Upper lobe of right lung (tissue), 1 donor: Measurements from ENCODE around the gene NUCKS1. TPM values are rescaled to one million over a fixed set of nuclear protein-coding genes. Genes with fewer than 3 reads are reported as not detected.
A peak's percentile ranks its signal among the peaks of the same experiment; 100 is the strongest.

Experiments used
- ATAC-seq: fragments of 200-7000 bp; cut with Tn5 transposase; one replicate; pipeline ENCODE4 v1.9.1; 2020; ENCODE audit warnings: mild to moderate bottlenecking, moderate library complexity
- DNase-seq: peaks from one replicate; pipeline ENCODE4 v3.0.0-alpha.2; 2020
- H3K27ac ChIP-seq: fragments of 200-600 bp; one replicate; pipeline ENCODE4 v1.8.0; 2022
- H3K27me3 ChIP-seq: fragments of 200-600 bp; one replicate; pipeline ENCODE4 v1.8.0; 2022; ENCODE audit warnings: mild to moderate bottlenecking
- H3K36me3 ChIP-seq: fragments of 200-600 bp; one replicate; pipeline ENCODE4 v1.8.0; 2022
- H3K4me1 ChIP-seq: fragments of 200-600 bp; one replicate; pipeline ENCODE4 v1.8.0; 2022
- H3K4me3 ChIP-seq: fragments of 200-600 bp; one replicate; pipeline ENCODE4 v1.8.0; 2022; ENCODE audit warnings: mild to moderate bottlenecking
- H3K9me3 ChIP-seq: fragments of 200-600 bp; one replicate; pipeline ENCODE4 v1.8.0; 2022
- intact Hi-C: fragments of 100-400 bp; cut with DNase I; formaldehyde crosslinking; loops from one replicate; pipeline ENCODE4 v1.11.0; 2022
- total RNA-seq: library from RNA; stranded (reverse); fragmentation: NEBNext Ultra II Directional; extraction: Animal tissue kit (Norgen Biotek cat#: 25700); gene quantifications from one replicate; pipeline ENCODE4 v1.2.1, GENCODE V29; 2021
- TF ChIP-seq, protein P1 (sequence below): fragments of 200-600 bp; IDR thresholded peaks from one replicate; pipeline ENCODE4 v1.8.0; 2022; ENCODE audit warnings: antibody characterized with exemption
- donor health status: DM: no; HTN: yes; CAD: no; lungs with severe emphysema.

Gene NUCKS1
- total RNA-seq, 1 donor from 2014 or later = 117 TPM

DNA sequence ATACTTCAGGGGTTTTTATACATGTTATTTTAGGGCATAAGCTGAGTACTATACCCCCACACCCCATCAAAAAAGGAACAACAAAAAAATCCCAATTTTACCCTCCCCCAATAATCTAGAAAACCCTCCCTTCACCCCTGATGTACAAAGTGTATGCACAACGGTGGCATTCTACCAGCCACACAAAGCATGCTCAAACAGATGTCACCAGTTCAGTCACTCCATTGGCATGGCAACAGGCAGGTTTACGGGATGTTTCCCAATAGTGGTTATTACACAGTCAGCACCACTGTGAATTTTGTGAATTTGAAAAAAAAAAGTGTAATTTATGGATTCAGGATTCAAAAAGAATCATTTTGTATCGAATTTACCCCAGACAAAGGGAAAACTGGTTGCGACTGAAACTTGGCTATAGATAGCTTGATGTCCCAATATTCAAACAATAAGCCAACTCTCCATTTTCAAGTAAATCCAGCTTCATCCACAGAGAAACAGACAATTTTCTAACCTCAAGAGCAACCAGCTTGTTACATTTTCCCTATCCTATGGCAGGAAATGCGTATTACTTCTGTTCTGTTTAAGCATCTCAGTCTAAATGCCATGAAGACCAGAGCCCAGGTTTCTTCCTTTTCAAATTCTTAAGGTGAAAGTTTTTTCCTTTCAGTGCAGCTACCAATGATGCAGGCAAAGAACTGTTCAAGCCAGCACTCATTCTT, 35.6 kb downstream of the NUCKS1 start:
- TF ChIP-seq, protein P1, sequence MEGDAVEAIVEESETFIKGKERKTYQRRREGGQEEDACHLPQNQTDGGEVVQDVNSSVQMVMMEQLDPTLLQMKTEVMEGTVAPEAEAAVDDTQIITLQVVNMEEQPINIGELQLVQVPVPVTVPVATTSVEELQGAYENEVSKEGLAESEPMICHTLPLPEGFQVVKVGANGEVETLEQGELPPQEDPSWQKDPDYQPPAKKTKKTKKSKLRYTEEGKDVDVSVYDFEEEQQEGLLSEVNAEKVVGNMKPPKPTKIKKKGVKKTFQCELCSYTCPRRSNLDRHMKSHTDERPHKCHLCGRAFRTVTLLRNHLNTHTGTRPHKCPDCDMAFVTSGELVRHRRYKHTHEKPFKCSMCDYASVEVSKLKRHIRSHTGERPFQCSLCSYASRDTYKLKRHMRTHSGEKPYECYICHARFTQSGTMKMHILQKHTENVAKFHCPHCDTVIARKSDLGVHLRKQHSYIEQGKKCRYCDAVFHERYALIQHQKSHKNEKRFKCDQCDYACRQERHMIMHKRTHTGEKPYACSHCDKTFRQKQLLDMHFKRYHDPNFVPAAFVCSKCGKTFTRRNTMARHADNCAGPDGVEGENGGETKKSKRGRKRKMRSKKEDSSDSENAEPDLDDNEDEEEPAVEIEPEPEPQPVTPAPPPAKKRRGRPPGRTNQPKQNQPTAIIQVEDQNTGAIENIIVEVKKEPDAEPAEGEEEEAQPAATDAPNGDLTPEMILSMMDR = no peak
- intact Hi-C loops = loop anchor here (10.0 kb wide), 2 partner anchors 50 to 120 kb away; no protein-coding TSS in a partner anchor
- Histone ChIP-seq H3K27ac (no peak overlapping the region), H3K27me3 (no peaks in the 10 kb centered on the region), H3K9me3 (no peaks in the 10 kb centered on the region), H3K4me1 (no peaks in the 10 kb centered on the region), H3K4me3 (no peak overlapping the region), H3K36me3 (peaks cover 40% of the 10 kb centered on the region)
- no peak for DNase-seq
- ATAC-seq = peak; percentile 49

DNA sequence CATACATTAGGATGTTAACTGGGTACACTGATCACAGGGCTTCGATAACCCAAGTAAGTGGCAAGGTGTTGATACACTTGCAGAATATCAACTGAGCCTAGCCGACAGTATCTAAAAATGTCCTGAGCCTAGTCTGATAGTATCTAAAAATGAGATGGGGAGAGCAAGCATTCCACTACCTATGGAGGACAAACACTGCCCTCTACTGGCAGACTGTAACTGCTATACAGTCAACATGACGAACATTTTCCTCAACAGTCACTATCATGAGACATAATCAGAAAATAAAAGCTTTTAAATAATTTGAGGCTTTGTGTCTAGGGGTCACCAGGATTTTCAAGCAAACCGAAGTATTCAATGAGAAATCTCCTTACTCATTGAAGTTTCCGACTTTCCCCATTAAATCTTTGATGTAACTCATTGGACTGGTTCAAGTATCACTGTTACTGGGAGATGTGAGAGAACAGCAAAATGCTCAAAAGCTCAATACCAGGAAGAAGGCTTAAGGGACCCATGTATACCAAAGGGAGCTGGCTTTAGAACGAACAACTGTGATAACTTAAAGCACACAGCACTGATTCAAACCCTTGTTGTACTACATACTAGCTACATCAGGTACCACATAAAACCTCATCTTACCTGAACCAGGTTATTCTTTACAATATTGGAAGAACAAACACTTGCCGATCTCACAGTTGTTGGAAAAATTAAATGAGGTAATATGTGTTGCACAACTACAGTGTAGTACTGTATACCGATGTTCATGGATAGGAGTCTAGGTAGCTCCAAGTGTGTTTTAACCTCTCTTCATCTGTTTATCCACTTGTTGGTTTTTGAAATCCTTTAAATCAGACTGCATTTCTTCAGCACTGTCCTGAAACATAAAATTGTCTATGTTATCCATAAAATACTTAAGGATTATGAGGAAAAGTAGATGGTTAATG, 38.6 kb downstream of the NUCKS1 start:
- H3K4me1 ChIP-seq = peaks cover 8% of the 10 kb centered on the region
- no peak for DNase-seq

DNA sequence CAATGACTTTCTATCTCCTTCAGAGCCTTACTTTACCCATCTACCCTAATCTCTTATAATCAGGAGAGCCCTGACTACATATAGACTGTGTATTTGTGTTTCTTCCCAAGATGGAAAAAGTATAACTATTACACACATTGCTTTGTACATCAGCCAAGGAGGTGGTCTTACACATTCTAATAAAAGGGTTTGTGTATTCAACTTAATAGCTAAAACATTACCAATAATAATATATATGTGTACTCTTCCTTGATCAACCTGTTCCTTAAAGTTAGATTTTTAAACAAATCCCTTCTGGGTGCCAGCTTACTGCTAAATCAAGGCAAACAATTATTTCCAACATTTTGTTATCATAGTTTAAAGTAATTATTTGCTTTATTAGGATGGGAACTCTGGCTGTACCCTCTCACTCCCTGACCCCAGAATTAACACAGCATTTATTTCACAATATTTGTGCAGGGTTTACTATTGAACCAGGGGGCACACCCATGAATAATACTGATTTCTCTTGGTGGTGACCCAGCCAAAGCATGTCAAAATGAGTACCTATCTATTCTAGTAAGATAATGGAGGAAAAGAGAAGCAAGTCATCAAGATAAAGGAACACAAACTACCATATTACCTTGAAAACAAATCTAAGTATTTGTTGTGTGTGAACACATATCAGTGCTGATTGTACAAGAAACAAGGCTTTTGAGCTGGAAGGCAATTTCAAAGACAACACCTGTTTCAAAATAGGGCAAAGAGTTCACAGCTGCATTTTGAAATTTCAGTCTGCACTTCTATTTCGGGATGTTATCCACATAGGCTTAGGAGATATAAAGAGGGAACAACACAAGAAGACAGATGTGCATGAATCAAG, 39.5 kb downstream of the NUCKS1 start:
- intact Hi-C loops = loop anchor here (10.0 kb wide), 2 partner anchors 46 to 116 kb away; no protein-coding TSS in a partner anchor
- H3K36me3 ChIP-seq = peaks cover 4% of the 10 kb centered on the region
- H3K27me3 ChIP-seq = no peaks in the 10 kb centered on the region
- no peak for DNase-seq
- H3K9me3 ChIP-seq = no peaks in the 10 kb centered on the region
- TF ChIP-seq, protein P1 = no peak
- no peak overlapping the region for H3K4me3 ChIP-seq
- ATAC-seq = no peak
- peaks cover 14% of the 10 kb centered on the region for H3K4me1 ChIP-seq
- H3K27ac ChIP-seq = no peak overlapping the region

More for the DNA sequence above, 38.6 kb downstream of the NUCKS1 start:
- H3K9me3 ChIP-seq = no peaks in the 10 kb centered on the region
- peak; percentile 90 for ATAC-seq
- H3K36me3 ChIP-seq = peaks cover 10% of the 10 kb centered on the region
- H3K27ac ChIP-seq = no peak overlapping the region
- TF ChIP-seq, protein P1 = peak; percentile 90
- intact Hi-C loops = loop anchor here (10.0 kb wide), 2 partner anchors 47 to 117 kb away; no protein-coding TSS in a partner anchor
- no peak overlapping the region for H3K4me3 ChIP-seq
- no peaks in the 10 kb centered on the region for H3K27me3 ChIP-seq

DNA sequence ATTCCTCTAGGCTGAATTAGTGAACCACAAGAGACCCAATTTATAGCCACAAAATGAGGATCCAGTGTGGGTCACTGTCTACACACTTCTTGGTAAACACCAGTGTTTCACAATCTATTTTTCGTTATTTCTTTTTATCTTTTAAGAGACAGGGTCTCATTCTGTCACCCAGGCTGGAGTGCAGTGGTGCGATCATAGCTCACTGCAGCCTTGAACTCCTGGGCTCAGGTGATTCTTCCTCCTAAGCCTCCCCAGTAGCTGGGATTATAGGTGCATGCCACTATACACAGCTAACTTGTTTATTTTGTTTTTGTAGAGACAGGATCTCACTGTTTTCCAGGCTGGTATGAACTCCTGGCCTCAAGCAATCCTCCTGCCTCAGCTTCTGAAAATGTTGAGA, 40.3 kb downstream of the NUCKS1 start:
- ATAC-seq = no peak
- intact Hi-C loops = loop anchor here (10.0 kb wide), 2 partner anchors 45 to 115 kb away; no protein-coding TSS in a partner anchor
- Histone ChIP-seq H3K27me3 (no peaks in the 10 kb centered on the region), H3K9me3 (no peaks in the 10 kb centered on the region), H3K27ac (no peak overlapping the region), H3K36me3 (no peaks in the 10 kb centered on the region), H3K4me3 (no peak overlapping the region), H3K4me1 (peaks cover 14% of the 10 kb centered on the region)
- TF ChIP-seq, protein P1 = no peak
- DNase-seq = no peak

DNA sequence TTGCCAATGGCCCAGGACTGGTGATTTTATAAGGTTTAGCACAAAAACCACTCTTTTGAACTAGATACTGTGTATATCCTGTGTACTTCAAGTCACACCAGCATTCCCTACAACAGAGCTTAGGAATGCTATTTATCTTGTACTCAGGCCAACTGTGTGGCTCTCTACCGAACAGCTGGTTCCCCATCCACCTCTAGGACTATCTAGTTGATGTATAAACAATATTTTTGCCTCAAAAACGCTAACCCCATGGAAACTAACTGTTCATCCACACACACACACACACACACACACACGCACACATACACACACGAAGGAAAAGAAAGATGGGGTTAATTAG, 41.0 kb downstream of the NUCKS1 start:
- intact Hi-C loops = no loop called here

More for the DNA sequence above, 41.0 kb downstream of the NUCKS1 start:
- Histone ChIP-seq H3K27ac (no peak overlapping the region), H3K4me1 (peaks cover 14% of the 10 kb centered on the region), H3K9me3 (no peaks in the 10 kb centered on the region), H3K36me3 (no peaks in the 10 kb centered on the region), H3K27me3 (no peaks in the 10 kb centered on the region), H3K4me3 (no peak overlapping the region)
- no peak for ATAC-seq
- TF ChIP-seq, protein P1 = no peak
- DNase-seq = no peak
